H9 (cell line): ENCODE results near the gene ASIC4. TPM values are rescaled to one million over a fixed set of nuclear protein-coding genes. Genes with fewer than 3 reads are reported as not detected.

Experiments used
- DNase-seq: peaks from one replicate; pipeline ENCODE4 v3.0.0-alpha.2; 2017
- H2AFZ ChIP-seq: one replicate; pipeline ENCODE4 v1.6.1; 2013; ENCODE audit warnings: mild to moderate bottlenecking, low read length, control low read depth, moderate library complexity
- H2AK5ac ChIP-seq: 2 replicates; pipeline ENCODE4 v1.6.1; 2013; ENCODE audit warnings: low read length, control low read depth, mixed read lengths; ENCODE audit not compliant: insufficient read length
- H2BK120ac ChIP-seq: one replicate; pipeline ENCODE4 v1.6.1; 2013; ENCODE audit warnings: low read depth, mild to moderate bottlenecking, low read length, control low read depth, inconsistent platforms; ENCODE audit not compliant: poor library complexity, severe bottlenecking
- H2BK12ac ChIP-seq: 2 replicates; pipeline ENCODE4 v1.6.1; 2013; ENCODE audit warnings: low read length, control low read depth, mixed read lengths, low read depth; ENCODE audit not compliant: insufficient read length
- H2BK15ac ChIP-seq: 2 replicates; pipeline ENCODE4 v1.6.1; 2013; ENCODE audit warnings: low read depth, low read length, control low read depth
- H2BK20ac ChIP-seq: one replicate; pipeline ENCODE4 v1.6.1; 2013; ENCODE audit warnings: low read depth, mild to moderate bottlenecking, low read length, control low read depth, inconsistent platforms; ENCODE audit not compliant: poor library complexity, severe bottlenecking
- H2BK5ac ChIP-seq: 2 replicates; pipeline ENCODE4 v1.6.1; 2013; ENCODE audit warnings: low read length, control low read depth, mixed read lengths; ENCODE audit not compliant: insufficient read length
- H3K14ac ChIP-seq: 2 replicates; pipeline ENCODE4 v1.6.1; 2013; ENCODE audit warnings: low read length, control low read depth; ENCODE audit not compliant: insufficient read depth
- H3K18ac ChIP-seq: 2 replicates; pipeline ENCODE4 v1.6.1; 2013; ENCODE audit warnings: low read depth, mild to moderate bottlenecking, mixed read lengths, low read length, control low read depth; ENCODE audit not compliant: insufficient read length
- H3K23ac ChIP-seq: 2 replicates; pipeline ENCODE4 v1.6.1; 2013; ENCODE audit warnings: low read length, control low read depth, mixed read lengths, low read depth; ENCODE audit not compliant: insufficient read length
- H3K23me2 ChIP-seq: 2 replicates; pipeline ENCODE4 v1.6.1; 2013; ENCODE audit warnings: low read depth, mild to moderate bottlenecking, mixed read lengths, low read length, control low read depth; ENCODE audit not compliant: insufficient read length, poor library complexity, severe bottlenecking
- H3K27ac ChIP-seq: 2 replicates; pipeline ENCODE4 v1.5.1; 2013; ENCODE audit warnings: low read length, control low read depth, mixed read lengths, low read depth; ENCODE audit not compliant: insufficient read length
- H3K27me3 ChIP-seq: 2 replicates; pipeline ENCODE4 v1.6.1; 2013; ENCODE audit warnings: low read length, control low read depth, inconsistent platforms; ENCODE audit not compliant: insufficient read depth
- H3K4ac ChIP-seq: 2 replicates; pipeline ENCODE4 v1.6.1; 2013; ENCODE audit warnings: low read depth, mild to moderate bottlenecking, control low read depth, inconsistent platforms, low read length, moderate library complexity
- H3K4me1 ChIP-seq: 2 replicates; pipeline ENCODE4 v1.6.1; 2013; ENCODE audit warnings: low read length, control low read depth, inconsistent platforms; ENCODE audit not compliant: insufficient read depth
- H3K4me2 ChIP-seq: 2 replicates; pipeline ENCODE4 v1.6.1; 2013; ENCODE audit warnings: low read length, control low read depth, mixed read lengths; ENCODE audit not compliant: insufficient read length, insufficient read depth
- H3K56ac ChIP-seq: 2 replicates; pipeline ENCODE4 v1.6.1; 2013; ENCODE audit warnings: low read depth, mild to moderate bottlenecking, mixed read lengths, low read length, control low read depth; ENCODE audit not compliant: insufficient read length
- H3K79me1 ChIP-seq: 2 replicates; pipeline ENCODE4 v1.6.1; 2013; ENCODE audit warnings: low read depth, mild to moderate bottlenecking, moderate library complexity, low read length, control low read depth, inconsistent platforms; ENCODE audit not compliant: insufficient read depth, poor library complexity, severe bottlenecking
- H3K79me2 ChIP-seq: 2 replicates; pipeline ENCODE4 v1.6.1; 2013; ENCODE audit warnings: low read length, control low read depth, inconsistent platforms; ENCODE audit not compliant: insufficient read depth
- H3K9ac ChIP-seq: 2 replicates; pipeline ENCODE4 v1.6.1; 2013; ENCODE audit warnings: low read length, control low read depth, mixed read lengths; ENCODE audit not compliant: insufficient read length; ENCODE audit errors: extremely low read depth
- H3K9me3 ChIP-seq: one replicate; pipeline ENCODE4 v1.6.1; 2013; ENCODE audit warnings: low read depth, low read length, inconsistent platforms; ENCODE audit not compliant: control insufficient read depth
- H3T11ph ChIP-seq: one replicate; pipeline ENCODE4 v1.6.1; 2013; ENCODE audit warnings: mild to moderate bottlenecking, low read length, control low read depth, inconsistent platforms
- H4K20me1 ChIP-seq: one replicate; pipeline ENCODE4 v1.6.1; 2013; ENCODE audit not compliant: control insufficient read depth, insufficient read length, insufficient read depth
- H4K5ac ChIP-seq: 2 replicates; pipeline ENCODE4 v1.6.1; 2013; ENCODE audit warnings: low read depth, mild to moderate bottlenecking, mixed read lengths, low read length, control low read depth; ENCODE audit not compliant: insufficient read length
- H4K8ac ChIP-seq: replicated peaks from 2 replicates; pipeline ENCODE4 v1.6.1; 2013; ENCODE audit warnings: low read length, control low read depth, mixed read lengths, low read depth; ENCODE audit not compliant: insufficient read length
- H4K91ac ChIP-seq: 2 replicates; pipeline ENCODE4 v1.6.1; 2013; ENCODE audit warnings: low read depth, mild to moderate bottlenecking, moderate library complexity, mixed read lengths, low read length, control low read depth; ENCODE audit not compliant: insufficient read length
- H3K27ac Mint-ChIP-seq, 3 experiments: 2 replicates in 2 of 3; 3 replicates in 1 of 3; pipeline ENCODE4 v1.8.0; 2020 to 2021; ENCODE audit warnings: mixed read lengths in 3 of 3, mild to moderate bottlenecking in 1 of 3, moderate library complexity in 1 of 3
- H3K27me3 Mint-ChIP-seq: 2 replicates; pipeline ENCODE4 v1.8.0; 2021; ENCODE audit warnings: low read depth, mild to moderate bottlenecking, moderate library complexity, mixed read lengths
- H3K36me3 Mint-ChIP-seq, 3 experiments: 2 replicates in 2 of 3; 3 replicates in 1 of 3; pipeline ENCODE4 v1.8.0; 2020 to 2021; ENCODE audit warnings: low read depth in 3 of 3, mixed read lengths in 3 of 3; ENCODE audit not compliant: insufficient read depth in 1 of 3
- H3K4me1 Mint-ChIP-seq, 2 experiments: 2 replicates each; pipeline ENCODE4 v1.8.0; 2020; ENCODE audit warnings: mixed read lengths in 2 of 2
- H3K4me3 Mint-ChIP-seq, 2 experiments: 2 replicates in 1 of 2; 3 replicates in 1 of 2; pipeline ENCODE4 v1.8.0; 2020 to 2021; ENCODE audit warnings: mild to moderate bottlenecking in 2 of 2, mixed read lengths in 2 of 2, moderate library complexity in 1 of 2
- H3K9me3 Mint-ChIP-seq, 2 experiments: 2 replicates in 1 of 2; 3 replicates in 1 of 2; pipeline ENCODE4 v1.8.0; 2020; ENCODE audit warnings: mild to moderate bottlenecking in 2 of 2, mixed read lengths in 2 of 2, moderate library complexity in 1 of 2
- CTCF ChIP-seq: fragments of 200-600 bp; sonication (generic); conservative IDR thresholded peaks from 3 replicates; pipeline ENCODE4 v1.8.0; 2021; ENCODE audit warnings: antibody characterized with exemption, mild to moderate bottlenecking
- WGBS: extraction: QIAGEN DNeasy Blood & Tissue Kit; methylation state at CpG from one replicate; pipeline ENCODE4 v1.1.7; 2013; ENCODE audit warnings: missing lambda C conversion rate, low lambda C conversion rate, mixed read lengths; ENCODE audit not compliant: insufficient read length; ENCODE audit errors: extremely low coverage; 5-methylcytosine and 5-hydroxymethylcytosine counted together
- total RNA-seq: library from RNA; stranded (reverse); gene quantifications from 2 replicates; pipeline ENCODE4 v1.2.1, GENCODE V29; 2021

ASIC4 gene
- total RNA-seq, 1 experiment from 2014 or later = 0.37 TPM

GRCh38 chr2:219511547-219512325, 2.5 kb upstream of the ASIC4 start:
- H2BK120ac ChIP-seq = no peak overlapping the region
- TF ChIP-seq CTCF = no peak
- H4K5ac ChIP-seq = no peak overlapping the region
- H3K27ac Mint-ChIP-seq = no peak overlapping the region
- H3K9ac ChIP-seq = no peak overlapping the region
- H3K56ac ChIP-seq = no peak overlapping the region
- H2AK5ac ChIP-seq = no peak overlapping the region
- WGBS = no CpG with 5 or more reads among the region's 15 CpGs
- H3K9me3 Mint-ChIP-seq = no peaks in the 10 kb centered on the region; a peak in 3 of 5 replicates
- peaks cover 0 to under 1% (median 0%) of the 10 kb centered on the region in 3 experiments; a peak in 2 of 7 replicates for H3K36me3 Mint-ChIP-seq
- H3K9me3 ChIP-seq = no peaks in the 10 kb centered on the region
- peaks cover 3% of the 10 kb centered on the region for H4K20me1 ChIP-seq
- H3K23me2 ChIP-seq = peaks cover 4% of the 10 kb centered on the region
- H2BK12ac ChIP-seq = no peak overlapping the region
- no peak for DNase-seq
- no peaks in the 10 kb centered on the region for H3K79me2 ChIP-seq
- H2BK15ac ChIP-seq = no peak overlapping the region
- no peak overlapping the region for H3K23ac ChIP-seq
- peaks cover 67% of the 10 kb centered on the region for H3K27me3 Mint-ChIP-seq
- H3K14ac ChIP-seq = no peak overlapping the region
- H3K4ac ChIP-seq = no peak overlapping the region
- no peak overlapping the region for H3K18ac ChIP-seq
- no peak overlapping the region for H2BK20ac ChIP-seq
- H2AFZ ChIP-seq = no peak overlapping the region
- H3K4me2 ChIP-seq = no peak overlapping the region
- H2BK5ac ChIP-seq = no peak overlapping the region
- peaks cover 12% of the 10 kb centered on the region; the same call in 1 of the 2 replicates for H3K27me3 ChIP-seq
- H3K4me1 Mint-ChIP-seq = peaks cover 58 to 78% of the 10 kb centered on the region in 2 experiments
- no peak overlapping the region for H3K27ac ChIP-seq
- no peak overlapping the region for H3T11ph ChIP-seq
- H3K4me3 Mint-ChIP-seq = peak overlapping the region in 1 of 2 experiments; percentile 53; a peak in 1 of 5 replicates
- no peaks in the 10 kb centered on the region for H3K79me1 ChIP-seq
- H3K4me1 ChIP-seq = peaks cover 15% of the 10 kb centered on the region; the same call in 1 of the 2 replicates
- no peak overlapping the region for H4K8ac ChIP-seq
- no peak overlapping the region for H4K91ac ChIP-seq
